ENCODE measurements around the gene KRTAP4-7.
"Not testable (repeated sequence)": the region's sequence is repeated elsewhere in the genome, so short reads cannot be mapped to it uniquely, and the experiment has no call there.

KRTAP4-7 gene

DNA sequence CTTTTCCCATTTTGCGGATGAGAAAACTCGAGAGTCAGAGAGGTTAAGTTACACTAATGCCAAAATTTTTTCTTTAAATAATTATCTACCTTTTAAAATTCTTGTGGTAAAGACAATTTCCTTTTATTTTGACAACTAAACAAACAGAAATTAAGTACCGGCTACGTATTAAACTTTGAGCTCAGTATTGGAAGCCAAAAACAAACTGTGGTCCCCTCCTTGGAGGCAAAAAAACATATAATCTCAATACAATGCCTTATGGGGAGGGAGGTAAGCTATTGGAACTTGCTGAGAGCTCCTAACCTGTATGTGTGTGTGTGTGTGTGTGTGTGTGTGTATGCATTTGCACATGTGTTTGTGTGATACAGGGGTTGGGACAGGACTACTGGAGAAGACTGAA, 20.5 kb upstream of the KRTAP4-7 start:
- H3K27ac ChIP-seq: no peak overlapping the region
- TF ChIP-seq ZFX (IDR thresholded peaks at IDR 0.05; ENCODE audit: borderline replicate concordance): no peak
- TF ChIP-seq, protein P1, sequence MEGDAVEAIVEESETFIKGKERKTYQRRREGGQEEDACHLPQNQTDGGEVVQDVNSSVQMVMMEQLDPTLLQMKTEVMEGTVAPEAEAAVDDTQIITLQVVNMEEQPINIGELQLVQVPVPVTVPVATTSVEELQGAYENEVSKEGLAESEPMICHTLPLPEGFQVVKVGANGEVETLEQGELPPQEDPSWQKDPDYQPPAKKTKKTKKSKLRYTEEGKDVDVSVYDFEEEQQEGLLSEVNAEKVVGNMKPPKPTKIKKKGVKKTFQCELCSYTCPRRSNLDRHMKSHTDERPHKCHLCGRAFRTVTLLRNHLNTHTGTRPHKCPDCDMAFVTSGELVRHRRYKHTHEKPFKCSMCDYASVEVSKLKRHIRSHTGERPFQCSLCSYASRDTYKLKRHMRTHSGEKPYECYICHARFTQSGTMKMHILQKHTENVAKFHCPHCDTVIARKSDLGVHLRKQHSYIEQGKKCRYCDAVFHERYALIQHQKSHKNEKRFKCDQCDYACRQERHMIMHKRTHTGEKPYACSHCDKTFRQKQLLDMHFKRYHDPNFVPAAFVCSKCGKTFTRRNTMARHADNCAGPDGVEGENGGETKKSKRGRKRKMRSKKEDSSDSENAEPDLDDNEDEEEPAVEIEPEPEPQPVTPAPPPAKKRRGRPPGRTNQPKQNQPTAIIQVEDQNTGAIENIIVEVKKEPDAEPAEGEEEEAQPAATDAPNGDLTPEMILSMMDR (IDR thresholded peaks at IDR 0.05): no peak

DNA sequence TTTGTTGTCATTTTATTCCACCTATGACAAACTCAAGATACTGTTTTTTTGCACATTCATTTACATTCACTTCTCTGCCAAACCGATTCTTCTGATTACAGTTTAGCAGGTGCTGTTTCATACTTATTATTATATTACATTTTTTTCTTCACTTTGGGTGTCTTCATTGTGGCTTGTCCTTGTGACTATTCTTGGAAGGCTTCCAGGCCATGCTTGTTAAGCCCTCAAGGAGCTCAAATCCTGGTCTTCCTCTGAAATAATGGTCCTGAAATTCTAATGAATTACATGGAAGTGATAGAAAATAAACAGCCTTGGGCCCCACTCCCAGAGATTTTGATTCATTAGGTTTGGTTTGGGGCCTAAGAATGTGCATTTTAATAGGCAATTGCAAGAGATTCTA, 19.6 kb upstream of the KRTAP4-7 start:
- TF ChIP-seq, protein P1 (IDR thresholded peaks at IDR 0.05): no peak
- no peak for TF ChIP-seq ZFX (IDR thresholded peaks at IDR 0.05; ENCODE audit: borderline replicate concordance)
- H3K27ac ChIP-seq: no peak overlapping the region

DNA sequence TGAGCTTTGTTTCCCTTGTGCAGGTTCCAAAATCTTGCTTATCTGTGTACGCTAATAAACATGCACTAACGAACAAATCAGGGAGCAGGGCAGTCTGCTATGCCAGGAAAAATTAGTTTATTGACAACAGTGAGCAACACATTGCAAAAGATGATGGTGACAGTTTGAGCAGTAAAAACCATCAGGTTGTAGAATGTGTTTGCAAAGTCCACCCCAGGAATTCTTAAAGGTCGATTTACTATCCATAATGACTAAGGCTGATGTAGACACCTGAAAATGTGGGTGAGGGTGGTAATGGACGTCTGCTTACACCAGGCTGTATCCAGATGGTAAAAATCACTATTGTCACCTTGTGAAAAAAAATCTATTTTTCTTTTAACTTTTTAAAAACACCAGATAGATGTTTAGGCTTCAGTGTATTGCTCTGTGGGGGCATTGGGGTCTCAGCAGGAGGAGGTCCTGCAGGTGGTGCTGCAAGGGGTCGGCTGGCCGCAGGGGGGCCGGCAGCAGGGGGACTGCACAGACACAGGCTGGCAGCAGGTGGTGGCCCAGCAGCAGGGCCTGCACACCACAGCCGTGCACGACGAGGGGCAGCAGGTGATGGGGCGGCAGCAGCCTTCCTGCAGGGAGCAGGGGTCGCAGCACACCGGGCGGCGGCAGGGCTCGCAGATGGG, 18.8 kb upstream of the KRTAP4-7 start:
- H3K27ac ChIP-seq: not testable (repeated sequence)

DNA sequence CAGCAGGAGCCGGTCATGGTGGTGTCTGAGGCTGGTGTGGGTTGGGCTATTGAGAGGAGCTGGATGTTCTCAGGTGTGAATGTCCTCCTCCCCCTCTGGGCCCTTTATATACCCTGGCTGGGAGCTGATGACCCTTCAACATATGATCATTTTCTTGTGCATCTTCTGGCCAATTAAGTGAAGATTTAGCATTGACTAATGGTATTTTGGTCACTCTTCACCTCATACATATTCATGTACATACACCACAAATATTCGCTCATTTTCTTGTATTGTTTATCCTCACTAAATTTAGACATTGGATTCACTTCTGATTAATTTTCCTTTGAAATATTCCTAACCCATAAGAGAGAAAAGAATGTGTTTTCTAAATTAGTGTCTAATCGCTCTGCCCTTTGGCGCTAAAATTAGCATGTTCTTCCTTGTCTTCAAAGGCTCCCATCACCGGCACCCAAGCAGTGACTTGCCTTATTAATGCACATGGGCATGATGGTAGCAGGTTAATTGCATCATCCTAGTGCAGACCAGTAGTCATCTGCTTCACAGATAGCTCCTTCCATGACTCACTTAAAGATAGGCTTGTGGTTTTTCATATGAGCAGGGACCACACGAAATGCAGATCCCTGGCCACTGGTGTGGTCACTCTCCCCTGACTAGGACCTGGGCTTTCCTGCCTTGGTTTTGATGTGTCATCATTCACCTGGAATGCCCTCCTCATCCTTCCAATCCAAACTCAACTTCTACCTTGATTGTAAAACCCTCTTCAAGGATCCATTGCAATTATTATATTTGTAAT, 17.9 kb upstream of the KRTAP4-7 start, which contains the start of gene KRTAP2-4:
KRTAP2-4 (minus strand) TSS at position 51 of the 796 bp plus-strand sequence; CDS start at position 17, 34 bp downstream.
- H3K27ac ChIP-seq: no peak within 1 kb of the TSS
- TF ChIP-seq, protein P1 (IDR thresholded peaks at IDR 0.05): no peak
- TF ChIP-seq ZFX (IDR thresholded peaks at IDR 0.05; ENCODE audit: borderline replicate concordance): no peak

DNA sequence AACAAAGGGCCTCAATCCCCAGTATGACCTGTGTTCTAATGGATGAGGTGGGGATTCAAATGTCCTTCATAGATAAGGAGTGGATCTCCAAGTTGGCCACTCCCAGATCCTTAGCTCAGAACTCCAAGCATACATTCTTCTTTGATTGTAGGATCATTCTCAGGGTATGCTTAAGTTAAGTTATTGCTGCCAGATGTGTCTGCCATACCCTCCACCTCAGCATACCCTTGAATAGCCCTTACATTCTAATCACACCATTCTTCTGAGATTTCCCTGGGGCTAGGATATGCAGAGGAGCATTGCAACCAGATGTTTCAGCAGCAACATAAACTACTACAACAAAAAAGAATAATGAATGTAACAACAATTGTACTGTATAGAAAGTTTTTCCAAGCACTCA, 16.7 kb upstream of the KRTAP4-7 start:
- TF ChIP-seq, protein P1 (IDR thresholded peaks at IDR 0.05): no peak
- TF ChIP-seq ZFX (IDR thresholded peaks at IDR 0.05; ENCODE audit: borderline replicate concordance): no peak
- no peak overlapping the region for H3K27ac ChIP-seq

DNA sequence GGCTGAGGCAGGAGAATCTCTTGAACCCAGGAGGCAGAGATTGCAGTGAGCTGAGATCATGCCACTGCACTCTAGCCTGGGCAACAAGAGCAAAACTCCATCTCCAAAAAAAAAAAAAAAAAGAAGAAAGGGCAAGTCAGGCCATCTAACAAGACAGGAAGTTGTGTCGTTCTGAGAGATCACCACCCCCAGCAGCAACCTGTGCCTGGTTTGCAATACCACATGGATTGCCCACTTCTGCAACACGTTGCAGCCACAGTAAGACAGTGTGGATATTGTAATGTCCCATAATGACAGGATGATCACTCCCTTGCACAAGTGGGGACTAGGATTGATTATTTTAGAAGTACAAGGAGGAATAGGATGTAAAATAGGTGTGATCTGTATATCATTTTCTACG, 14.9 kb upstream of the KRTAP4-7 start:
- TF ChIP-seq, protein P1 (IDR thresholded peaks at IDR 0.05): no peak
- TF ChIP-seq ZFX (IDR thresholded peaks at IDR 0.05; ENCODE audit: borderline replicate concordance): no peak
- no peak overlapping the region for H3K27ac ChIP-seq

DNA sequence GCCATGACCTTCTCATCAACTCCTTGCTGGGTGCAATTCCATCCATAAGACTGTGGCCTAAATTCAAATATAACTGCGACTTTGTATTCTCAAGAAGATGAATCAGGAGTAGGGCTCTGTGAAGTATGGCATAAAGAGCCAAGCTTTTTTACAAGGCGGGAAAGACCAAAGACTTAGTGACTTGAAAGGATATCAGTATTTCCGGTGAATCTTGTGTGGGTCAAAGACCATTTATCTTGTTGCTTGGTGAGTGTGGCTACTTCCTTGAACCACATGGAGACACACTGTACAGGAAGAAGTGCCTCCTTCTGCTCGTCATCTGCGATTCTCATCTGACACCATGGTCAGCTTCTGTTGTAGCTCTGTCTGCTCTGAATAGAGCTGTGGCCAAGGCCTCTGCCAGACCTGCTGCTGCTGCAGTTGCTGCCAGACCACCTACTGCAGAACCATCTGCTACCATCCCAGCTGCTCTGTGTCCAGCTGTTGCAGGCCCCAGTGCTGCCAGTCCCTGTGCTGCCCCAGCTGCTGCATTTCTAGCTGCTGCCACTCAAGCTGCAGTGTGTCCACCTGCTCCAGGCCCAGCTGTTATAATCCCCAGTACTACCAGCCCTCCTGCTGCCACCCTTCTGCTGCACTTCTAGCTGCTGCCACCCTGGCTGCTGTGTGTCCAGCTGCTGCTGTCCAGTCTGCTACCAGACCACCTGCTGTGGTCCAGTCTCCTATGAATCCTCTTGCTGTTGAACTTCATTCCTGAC, 12.2 kb upstream of the KRTAP4-7 start:
- H3K27ac ChIP-seq: no peak overlapping the region
- TF ChIP-seq, protein P1 (IDR thresholded peaks at IDR 0.05): no peak
- no peak for TF ChIP-seq ZFX (IDR thresholded peaks at IDR 0.05; ENCODE audit: borderline replicate concordance)

All from 22Rv1 (cell line).